ENCODE measurements around the gene UBE2E2. TPM values are rescaled to one million over a fixed set of nuclear protein-coding genes. Genes with fewer than 3 reads are reported as not detected.

The UBE2E2 gene
- total RNA-seq, 1 donor from 2014 or later: 58.1 TPM

- no peak for DNase-seq (ENCODE audit: low read depth)
Measured at GRCh38 chr3:23275061-23275460, 71.9 kb downstream of the UBE2E2 start.

- DNase-seq (ENCODE audit: low read depth): no peak
Measured at GRCh38 chr3:23275814-23276213, 72.7 kb downstream of the UBE2E2 start.

GRCh38 chr3:23276913-23277658, 74.0 kb downstream of the UBE2E2 start:
- DNase-seq (ENCODE audit: low read depth): no peak

GRCh38 chr3:23277688-23278087, 74.6 kb downstream of the UBE2E2 start:
- DNase-seq (ENCODE audit: low read depth): no peak

- DNase-seq (ENCODE audit: low read depth): no peak
Measured at GRCh38 chr3:23283625-23284024, 80.5 kb downstream of the UBE2E2 start.

GRCh38 chr3:23288286-23288685, 85.2 kb downstream of the UBE2E2 start:
- DNase-seq (ENCODE audit: low read depth): peak; percentile 30

- DNase-seq (ENCODE audit: low read depth): no peak
Measured at GRCh38 chr3:23288715-23289114, 85.6 kb downstream of the UBE2E2 start.

GRCh38 chr3:23292432-23292831, 89.3 kb downstream of the UBE2E2 start:
- DNase-seq (ENCODE audit: low read depth): no peak

GRCh38 chr3:23294770-23295387, 91.8 kb downstream of the UBE2E2 start:
- DNase-seq (ENCODE audit: low read depth): no peak

- no peak for DNase-seq (ENCODE audit: low read depth)
Measured at GRCh38 chr3:23301819-23302218, 98.7 kb downstream of the UBE2E2 start.

- DNase-seq (ENCODE audit: low read depth): peak; percentile 32
Measured at GRCh38 chr3:23302271-23302670, 99.1 kb downstream of the UBE2E2 start.

- no peak for DNase-seq (ENCODE audit: low read depth)
Measured at GRCh38 chr3:23303601-23304217, 100.6 kb downstream of the UBE2E2 start.

- DNase-seq (ENCODE audit: low read depth): peak; percentile 14
Measured at GRCh38 chr3:23304424-23304823, 101.3 kb downstream of the UBE2E2 start.

GRCh38 chr3:23308986-23309625, 106.0 kb downstream of the UBE2E2 start:
- DNase-seq (ENCODE audit: low read depth): no peak

GRCh38 chr3:23312866-23313265, 109.7 kb downstream of the UBE2E2 start:
- peak; percentile 80 for DNase-seq (ENCODE audit: low read depth)

- no peak for DNase-seq (ENCODE audit: low read depth)
Measured at GRCh38 chr3:23314981-23315762, 112.0 kb downstream of the UBE2E2 start.

- no peak for DNase-seq (ENCODE audit: low read depth)
Measured at GRCh38 chr3:23316924-23317323, 113.8 kb downstream of the UBE2E2 start.

- DNase-seq (ENCODE audit: low read depth): no peak
Measured at GRCh38 chr3:23319366-23320312, 116.5 kb downstream of the UBE2E2 start.

GRCh38 chr3:23320586-23321570, 117.8 kb downstream of the UBE2E2 start:
- DNase-seq (ENCODE audit: low read depth): no peak

All from myocyte (in vitro differentiated cells).